A673 (cell line): ENCODE data around the gene AK5.
A peak's percentile ranks its signal among the peaks of the same experiment; 100 is the strongest.

Experiments
- CTCF ChIP-seq: fragments of 300-800, 200-600 bp; sonication (generic); conservative IDR thresholded peaks from 2 replicates; pipeline ENCODE4 v1.5.1; 2017; ENCODE audit warnings: low read depth, mild to moderate bottlenecking, antibody characterized with exemption, low read length, moderate library complexity, mixed read lengths
- EZH2 ChIP-seq: fragments of 200-600 bp; sonication (generic); IDR thresholded peaks from 2 replicates; pipeline ENCODE4 v1.6.1; 2017; ENCODE audit warnings: borderline replicate concordance, low read depth, mild to moderate bottlenecking, mixed read lengths, antibody characterized with exemption, low read length; ENCODE audit not compliant: poor library complexity, severe bottlenecking

DNA sequence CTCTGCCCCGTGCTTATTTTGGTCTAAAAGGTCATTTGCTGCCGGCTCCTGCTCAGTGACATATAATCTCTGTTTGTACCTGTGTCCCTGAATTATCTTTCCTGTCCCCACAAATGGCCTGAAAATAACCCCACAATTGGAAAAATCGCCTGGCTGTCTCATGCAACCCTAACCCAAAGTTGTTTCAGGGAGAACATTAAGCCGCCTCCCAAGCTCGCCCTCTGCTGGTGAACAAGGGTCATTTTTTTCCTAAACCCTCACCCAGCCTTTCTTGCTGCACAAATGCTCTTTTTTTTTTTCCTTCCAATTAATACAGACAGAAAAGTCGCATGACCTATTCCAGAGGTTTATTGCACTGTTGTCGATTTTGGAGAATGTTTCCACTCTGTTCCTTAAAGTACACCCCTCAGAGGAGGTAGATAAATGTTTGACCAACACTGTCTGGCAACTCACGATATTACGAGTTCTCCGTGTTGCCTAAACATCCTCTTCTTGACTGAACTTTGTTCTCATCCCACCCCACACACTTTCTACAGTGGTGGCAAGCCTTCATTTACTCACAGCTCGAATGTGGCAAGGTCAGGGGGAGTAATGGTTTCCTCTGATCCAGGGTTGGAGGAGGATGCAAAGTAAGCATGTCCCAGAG is 252.0 kb downstream of the AK5 start:
- peak; percentile 92 for TF ChIP-seq CTCF
- no peak for TF ChIP-seq EZH2
